Endometrium (tissue), 2 donors: Measurements from ENCODE around the gene TRIM64.
"Not testable (repeated sequence)": the region's sequence is repeated elsewhere in the genome, so short reads cannot be mapped to it uniquely, and the experiment has no call there.

Experiments used
- FAIRE-seq: peaks from 2 replicates; lab custom pipeline; 2012; peaks lifted over from hg19 to GRCh38; lab: Jason Lieb, UNC
- donor health status: control.
- donor health status: control.

The TRIM64 gene

DNA sequence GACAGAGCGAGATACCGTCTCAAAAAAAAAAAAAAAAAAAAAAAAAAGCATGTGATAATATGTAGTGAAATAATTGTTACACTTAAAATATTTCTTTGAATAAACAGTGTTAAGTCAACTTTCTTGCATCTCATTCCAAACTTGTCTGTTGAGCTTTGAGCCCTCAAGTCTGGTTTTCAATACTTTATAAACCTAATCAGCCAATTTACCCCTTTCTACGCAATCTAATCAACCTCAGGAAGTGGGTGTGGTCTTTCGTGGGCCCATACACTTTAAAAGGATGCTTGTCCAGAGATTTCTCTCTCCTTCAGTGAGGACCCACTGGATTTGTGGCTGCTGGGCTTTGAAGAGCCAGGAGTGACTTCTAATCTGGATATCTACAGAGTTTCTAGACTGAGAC, at the start of gene TRIM64:
Gene TRIM64, plus strand, starts transcription at position 301 of the 400 bp plus-strand sequence. CDS start 2,467 bp downstream, outside the sequence.
- FAIRE-seq: not testable (repeated sequence)

DNA sequence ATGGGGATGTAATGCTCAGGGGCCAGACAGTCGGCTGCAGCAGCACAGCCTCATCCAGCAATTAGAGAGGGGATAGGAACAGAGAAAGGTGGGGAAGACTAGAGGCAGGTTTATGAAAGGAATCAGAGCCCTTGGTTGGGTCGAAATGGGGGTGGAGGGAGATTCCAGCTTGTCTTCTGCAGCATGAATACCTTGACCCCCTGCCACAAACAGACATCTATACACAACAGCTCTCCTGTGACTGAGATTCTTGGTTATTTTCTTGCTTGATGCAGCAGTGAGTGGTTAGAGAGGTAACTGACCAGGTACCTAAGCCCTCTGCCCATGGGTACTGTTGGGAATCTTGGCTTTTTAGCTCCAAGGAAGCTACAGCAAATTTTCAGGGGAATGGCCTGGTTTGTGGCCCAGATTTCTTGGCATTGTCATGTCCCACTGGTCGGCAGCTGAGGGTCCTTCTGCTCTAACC, 43.6 kb upstream of the TRIM64 start, which contains the start of gene TRIM49D1:
Gene TRIM49D1, minus strand, starts transcription at position 51 of the 466 bp plus-strand sequence. CDS start 4,535 bp downstream, outside the sequence.
- no peak for FAIRE-seq

- not testable (repeated sequence) for FAIRE-seq
Observed at GRCh38 chr11:89923764-89924163, 42.1 kb upstream of the TRIM64 start, which contains the start of gene TRIM49D2. TRIM49D2 (plus strand) TSS chr11:89924064; CDS start chr11:89926762, 2,698 bp downstream.

DNA sequence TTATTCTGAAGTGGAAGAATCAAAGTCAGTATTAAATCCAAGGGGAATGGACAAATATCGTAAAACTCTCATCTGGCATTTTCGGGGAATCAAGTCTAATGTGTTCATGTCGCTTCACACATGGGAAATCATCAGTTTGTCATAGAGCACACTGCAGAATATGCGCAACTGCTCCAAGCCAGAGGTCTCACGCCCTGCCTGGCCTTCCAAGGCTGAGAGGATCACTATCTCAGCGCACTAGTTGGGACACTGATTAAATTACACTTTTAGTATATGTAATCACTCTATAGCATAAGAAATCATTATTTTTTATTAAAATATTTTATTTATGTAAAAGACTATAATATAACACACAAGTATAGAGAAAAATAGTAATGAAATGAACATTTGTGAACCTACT, 5.0 kb upstream of the TRIM64 start:
- FAIRE-seq: not testable (repeated sequence)
